ENCODE data around the gene FUT7. TPM values are rescaled to one million over a fixed set of nuclear protein-coding genes. Genes with fewer than 3 reads are reported as not detected.

FUT7 gene
- total and polyA plus RNA-seq, 9 of the 15 experiments (the other 6 are each of a cell fraction or from before 2014, with no cell fraction given), result not detected

GRCh38 chr9:137048655-137049543 is 17.0 kb upstream of the FUT7 start:
- H2AFZ ChIP-seq (ENCODE audit: low read depth, low read length), result 0 out of 2 replicates have a peak overlapping the region, but pooled peaks have one; percentile 4
- H3K79me2 ChIP-seq (ENCODE audit: control insufficient read depth, insufficient read depth, low read length), result no peaks in the 10 kb centered on the region
- H3K4me3 ChIP-seq, result no peak overlapping the region
- H3K27me3 ChIP-seq (ENCODE audit: control insufficient read depth in 2 of 2, insufficient read depth in 2 of 2, low read length in 2 of 2), result peaks cover 7 to 33% of the 10 kb centered on the region in 2 experiments; a peak in 4 of 5 replicates
- WGBS (ENCODE audit: insufficient coverage, low coverage, missing lambda C conversion rate), result 9% methylated on average over 44 of the region's 72 CpGs
- no peaks in the 10 kb centered on the region for H3K9me3 ChIP-seq (replicated peaks; ENCODE audit: control insufficient read depth, insufficient read depth, low read depth, low read length)
- in situ Hi-C loops (cut with MboI) (no loop called here), intact Hi-C loops (cut with micrococcal nuclease) (no loop called here)
- FAIRE-seq, result peak; percentile 6
- no TSS peak for BruUV-seq (replicated peaks)
- peaks cover 2% of the 10 kb centered on the region for H3K9me1 ChIP-seq (ENCODE audit: control insufficient read depth, insufficient read depth, low read length)
- H3K27ac ChIP-seq (ENCODE audit: extremely low read depth, low read depth, low read length), result no peak overlapping the region
- ATAC-seq, result peak; percentile 78
- H3K4me1 ChIP-seq (replicated peaks in 1 of 2; ENCODE audit: control insufficient read depth in 2 of 2, insufficient read depth in 2 of 2, low read length in 2 of 2), result peaks cover 2 to 76% of the 10 kb centered on the region in 2 experiments; a peak in 3 of 5 replicates
- H3K4me2 ChIP-seq (ENCODE audit: insufficient read depth, low read length), result peak overlapping the region; percentile 25; the same call in 1 of the 2 replicates
- POLR2A ChIA-PET, result interaction anchor here (0.6 to 1.8 kb wide), 7 partner anchors 12 to 584 kb away, joined by 3 to 4 read pairs (median 3); no protein-coding TSS in a partner anchor
- peaks cover 37% of the 10 kb centered on the region for H4K20me1 ChIP-seq (replicated peaks; ENCODE audit: control insufficient read depth, insufficient read depth, low read length)
- no peaks in the 10 kb centered on the region for H3K36me3 ChIP-seq (ENCODE audit: control insufficient read depth, insufficient read depth, low read length)
- H3K9ac ChIP-seq (ENCODE audit: insufficient read depth in 1 of 2, low read depth in 2 of 2, low read length in 2 of 2), result peak overlapping the region in 1 of 2 experiments; percentile 43; a peak in 1 of 4 replicates
- CTCF ChIA-PET (ENCODE audit: low intra/inter-chr PET ratio), result interaction anchor here (0.6 to 1.6 kb wide), 3 partner anchors 139 to 188 kb away, joined by 3 to 5 read pairs (median 4); partner anchors contain the start of genes ANAPC2 and SSNA1
- peak; percentile 67 to 92 (median 89) for DNase-seq (ENCODE audit: extremely low read depth in 1 of 4, low spot score in 3 of 4)
- TF ChIP-seq ZBTB40 (IDR thresholded peaks at IDR 0.05) (no peak), ZBTB40 (CRISPR knock-in tag; IDR thresholded peaks at IDR 0.05) (no peak), ZNF217 (CRISPR knock-in tag; IDR thresholded peaks at IDR 0.05) (no peak), MAX (CRISPR knock-in tag; IDR thresholded peaks at IDR 0.05) (0 out of 2 replicates have a peak, but pooled peaks have one; percentile 10), E2F6 (IDR thresholded peaks at IDR 0.05; ENCODE audit: borderline replicate concordance in 1 of 2, extremely low read depth in 1 of 2, insufficient read depth in 1 of 2, insufficient read length in 1 of 2, low read depth in 1 of 2, low read length in 1 of 2, poor library complexity in 1 of 2, severe bottlenecking in 1 of 2) (peak; percentile 73 to 95), TFAP4 (CRISPR knock-in tag; IDR thresholded peaks at IDR 0.05; ENCODE audit: borderline replicate concordance) (peak; percentile 65)
